Liver (tissue), 9 donors: Measurements from ENCODE around the gene TCF7L2. TPM values are rescaled to one million over a fixed set of nuclear protein-coding genes. Genes with fewer than 3 reads are reported as not detected.

Experiments used
- DNase-seq: peaks from one replicate; pipeline ENCODE4 v3.0.0-alpha.2; 2017; ENCODE audit warnings: low spot score
- H3K27ac ChIP-seq, 2 donors: one replicate each; pipeline ENCODE4 v1.7.0; 2013; ENCODE audit warnings: inconsistent platforms in 2 of 2, low read length in 2 of 2, control low read depth in 1 of 2, low read depth in 1 of 2, mild to moderate bottlenecking in 1 of 2
- H3K27me3 ChIP-seq, 4 donors: one replicate each; pipeline versions ENCODE4 v1.6.1 to v1.7.0; 2013; ENCODE audit warnings: low read length in 3 of 4, inconsistent platforms in 1 of 4, mild to moderate bottlenecking in 1 of 4, moderate library complexity in 1 of 4; ENCODE audit not compliant: control insufficient read depth in 4 of 4, insufficient read depth in 4 of 4
- H3K36me3 ChIP-seq, 4 donors: one replicate each; pipeline versions ENCODE4 v1.6.1 to v1.7.0; 2013; ENCODE audit warnings: low read length in 3 of 4, mild to moderate bottlenecking in 3 of 4, low read depth in 1 of 4, moderate library complexity in 1 of 4; ENCODE audit not compliant: control insufficient read depth in 4 of 4, insufficient read depth in 3 of 4
- H3K4me1 ChIP-seq, 4 donors: one replicate each; pipeline versions ENCODE4 v1.6.1 to v1.7.0; 2013; ENCODE audit warnings: low read length in 3 of 4, mild to moderate bottlenecking in 3 of 4, moderate library complexity in 1 of 4; ENCODE audit not compliant: control insufficient read depth in 4 of 4, insufficient read depth in 4 of 4
- H3K4me3 ChIP-seq, 3 donors: one replicate each; pipeline versions ENCODE4 v1.6.1 to v1.7.0; 2013; ENCODE audit warnings: low read length in 3 of 3, control low read depth in 1 of 3, low read depth in 1 of 3, mild to moderate bottlenecking in 1 of 3
- H3K9ac ChIP-seq, 2 donors: one replicate each; pipeline ENCODE4 v1.7.0; 2013; ENCODE audit warnings: low read length in 2 of 2, mild to moderate bottlenecking in 2 of 2, moderate library complexity in 2 of 2, control low read depth in 1 of 2, low read depth in 1 of 2
- H3K9me3 ChIP-seq, 4 donors: one replicate each; pipeline versions ENCODE4 v1.6.1 to v1.7.0; 2013; ENCODE audit warnings: low read length in 3 of 4; ENCODE audit not compliant: control insufficient read depth in 4 of 4
- EGR1 ChIP-seq, 2 donors: IDR thresholded peaks; 2 replicates each; pipeline ENCODE4 v1.6.1; 2016 to 2018; ENCODE audit warnings: antibody characterized with exemption in 2 of 2, low read depth in 2 of 2
- FOXA1 ChIP-seq: IDR thresholded peaks from 2 replicates; pipeline ENCODE4 v1.6.1; 2016; ENCODE audit warnings: antibody characterized with exemption
- FOXA2 ChIP-seq: IDR thresholded peaks from 2 replicates; pipeline ENCODE4 v1.6.1; 2016; ENCODE audit warnings: antibody characterized with exemption
- GABPA ChIP-seq, 2 donors: IDR thresholded peaks in 1 of 2; conservative IDR thresholded peaks in 1 of 2; 2 replicates each; pipeline ENCODE4 v1.6.1; 2016; ENCODE audit warnings: antibody characterized with exemption in 2 of 2, mild to moderate bottlenecking in 1 of 2, moderate library complexity in 1 of 2
- HNF4A ChIP-seq, 2 donors: conservative IDR thresholded peaks; 2 replicates each; pipeline ENCODE4 v1.6.1; 2016; ENCODE audit warnings: antibody characterized with exemption in 2 of 2, mild to moderate bottlenecking in 2 of 2
- HNF4G ChIP-seq: IDR thresholded peaks from 2 replicates; pipeline ENCODE4 v1.6.1; 2016; ENCODE audit warnings: antibody characterized with exemption
- JUND ChIP-seq, 2 donors: IDR thresholded peaks; 2 replicates each; pipeline ENCODE4 v1.6.1; 2016; ENCODE audit warnings: antibody characterized with exemption in 2 of 2
- MAX ChIP-seq: IDR thresholded peaks from 2 replicates; pipeline ENCODE4 v1.6.1; 2016; ENCODE audit warnings: antibody characterized with exemption
- NR2F2 ChIP-seq: IDR thresholded peaks from 2 replicates; pipeline ENCODE4 v1.6.1; 2016; ENCODE audit warnings: antibody characterized with exemption
- RAD21 ChIP-seq, 2 donors: IDR thresholded peaks; 2 replicates each; pipeline ENCODE4 v1.6.1; 2016; ENCODE audit warnings: antibody characterized with exemption in 2 of 2, mild to moderate bottlenecking in 2 of 2
- REST ChIP-seq: IDR thresholded peaks from 2 replicates; pipeline ENCODE4 v1.6.1; 2016; ENCODE audit warnings: antibody characterized with exemption, mild to moderate bottlenecking
- RXRA ChIP-seq, 2 donors: IDR thresholded peaks; 2 replicates each; pipeline ENCODE4 v1.6.1; 2017 to 2018; ENCODE audit warnings: antibody characterized with exemption in 2 of 2, mild to moderate bottlenecking in 1 of 2
- SP1 ChIP-seq: IDR thresholded peaks from 2 replicates; pipeline ENCODE4 v1.6.1; 2018; ENCODE audit warnings: antibody characterized with exemption, mild to moderate bottlenecking
- TAF1 ChIP-seq: conservative IDR thresholded peaks from 2 replicates; pipeline ENCODE4 v1.6.1; 2016; ENCODE audit warnings: antibody characterized with exemption, mild to moderate bottlenecking
- ZBTB33 ChIP-seq: IDR thresholded peaks from 2 replicates; pipeline ENCODE4 v1.6.1; 2016; ENCODE audit warnings: antibody characterized with exemption
- WGBS: extraction: QIAGEN DNeasy Blood & Tissue Kit; methylation state at CpG from one replicate; pipeline ENCODE4 v1.1.7; 2013; 5-methylcytosine and 5-hydroxymethylcytosine counted together
- polyA plus RNA-seq, 2 donors: library from polyadenylated mRNA; stranded (reverse) in 1 of 2; unstranded in 1 of 2; fragments of 200-250 nt in 1 of 2; fragments of >200 nt in 1 of 2; fragmentation: Nextera tagmentation in 1 of 2; extraction: Ambion mirVana in 1 of 2; gene quantifications; one replicate each; pipeline versions ENCODE4 v1.2.1 to v1.2.3, GENCODE V29; 2013 to 2015
- total RNA-seq, 2 donors: library from RNA; depleted of rRNA; stranded (reverse); fragments of >200 nt; gene quantifications; one replicate each; pipeline ENCODE4 v1.2.3, GENCODE V29; 2014
- donor health status: healthy.
- donor health status: healthy.
- donor health status: healthy.
- donor health status: healthy.
- donor health status: healthy.

TCF7L2 gene
- total and polyA plus RNA-seq, 4 donors, result 4.9 to 18.0 (median 8.3) TPM

GRCh38 chr10:113000442-113000841, 50.4 kb downstream of the TCF7L2 start:
- TF ChIP-seq REST (no peak), RXRA (IDR thresholded peaks at IDR 0.05) (peak in 1 of 2 donors; percentile 10), HNF4G (no peak), FOXA1 (no peak), SP1 (no peak), TAF1 (no peak)
- Histone ChIP-seq H3K9me3 (no peaks in the 10 kb centered on the region), H3K4me1 (peaks cover 2 to 24% (median 12%) of the 10 kb centered on the region in 4 donors), H3K27ac (no peak overlapping the region), H3K9ac (no peak overlapping the region), H3K36me3 (peaks cover 0 to 4% (median 0%) of the 10 kb centered on the region in 4 donors), H3K4me3 (no peak overlapping the region), H3K27me3 (no peaks in the 10 kb centered on the region)
- 62% methylated on average over 6 of the region's 6 CpGs for WGBS
- DNase-seq, result no peak

GRCh38 chr10:113000876-113001598, 51.0 kb downstream of the TCF7L2 start:
- Histone ChIP-seq H3K27ac (no peak overlapping the region), H3K9me3 (no peaks in the 10 kb centered on the region), H3K4me3 (no peak overlapping the region), H3K36me3 (peaks cover 0 to 4% (median 0%) of the 10 kb centered on the region in 4 donors), H3K27me3 (no peaks in the 10 kb centered on the region), H3K9ac (no peak overlapping the region), H3K4me1 (peaks cover 2 to 24% (median 13%) of the 10 kb centered on the region in 4 donors)
- 88% methylated on average over 14 of the region's 14 CpGs for WGBS
- TF ChIP-seq RXRA (IDR thresholded peaks at IDR 0.05) (no peak), REST (no peak), NR2F2 (no peak), FOXA1 (no peak), MAX (no peak), JUND (IDR thresholded peaks at IDR 0.05) (no peak), RAD21 (IDR thresholded peaks at IDR 0.05) (no peak), FOXA2 (no peak), SP1 (no peak), HNF4A (conservative IDR thresholded peaks at IDR 0.05) (no peak), EGR1 (IDR thresholded peaks at IDR 0.05; ENCODE audit: low read depth in 2 of 2) (no peak), ZBTB33 (no peak), GABPA (IDR thresholded peaks at IDR 0.05 in 1 of 2, conservative IDR thresholded peaks at IDR 0.05 in 1 of 2) (no peak)
- DNase-seq, result no peak
